BE2C (cell line): ENCODE measurements around the gene CLNK.

Experiments
- DNase-seq: peaks from one replicate; pipeline ENCODE4 v3.0.0-alpha.2; 2020
- H3K27me3 ChIP-seq: fragments of 250-450 bp; sonication (Bioruptor Pico); 2 replicates; pipeline ENCODE4 v1.5.1; 2020; ENCODE audit warnings: mild to moderate bottlenecking
- H3K36me3 ChIP-seq: fragments of 250-450 bp; sonication (Bioruptor Pico); 2 replicates; pipeline ENCODE4 v1.5.1; 2020; ENCODE audit warnings: mild to moderate bottlenecking
- H3K4me1 ChIP-seq: fragments of 250-450 bp; sonication (Bioruptor Pico); 2 replicates; pipeline ENCODE4 v1.5.1; 2020
- H3K4me3 ChIP-seq: 2 replicates; pipeline ENCODE4 v1.5.1; 2011; ENCODE audit warnings: low read depth, low read length
- H3K9me3 ChIP-seq: fragments of 250-450 bp; sonication (Bioruptor Pico); 2 replicates; pipeline ENCODE4 v1.5.1; 2020
- CTCF ChIP-seq: IDR thresholded peaks from 2 replicates; pipeline ENCODE4 v1.5.1; 2012; ENCODE audit warnings: mild to moderate bottlenecking, low read depth, low read length

CLNK gene

DNA sequence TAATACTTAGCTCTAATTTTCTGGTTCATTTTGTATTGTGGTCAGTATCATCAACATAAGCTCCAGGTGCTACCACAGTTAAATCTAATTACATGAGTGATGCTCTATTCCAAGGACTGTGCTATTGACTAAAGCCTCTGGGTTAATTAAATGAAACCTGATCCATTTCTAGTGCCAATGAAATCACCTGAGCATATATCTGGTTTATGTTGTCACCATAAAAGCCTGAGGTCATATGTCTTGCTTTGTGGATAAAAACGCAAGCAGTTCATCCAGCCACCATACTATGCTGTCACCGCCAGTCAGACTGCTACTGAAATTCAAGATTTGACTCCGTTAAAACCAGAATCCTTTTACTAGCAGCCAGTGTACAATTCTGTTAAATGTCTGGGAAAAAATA is 163.1 kb downstream of the CLNK start:
- DNase-seq: no peak
- Histone ChIP-seq H3K36me3 (no peaks in the 10 kb centered on the region), H3K9me3 (no peaks in the 10 kb centered on the region), H3K4me3 (no peak overlapping the region), H3K27me3 (no peaks in the 10 kb centered on the region), H3K4me1 (no peaks in the 10 kb centered on the region)
- TF ChIP-seq CTCF: no peak

GRCh38 chr4:10509733-10510132 is 174.8 kb downstream of the CLNK start:
- DNase-seq: no peak
- no peak overlapping the region for H3K4me3 ChIP-seq
- H3K9me3 ChIP-seq: no peaks in the 10 kb centered on the region; the same call in 1 of the 2 replicates
- no peaks in the 10 kb centered on the region for H3K27me3 ChIP-seq
- no peaks in the 10 kb centered on the region for H3K4me1 ChIP-seq
- no peak for TF ChIP-seq CTCF
- H3K36me3 ChIP-seq: no peaks in the 10 kb centered on the region

DNA sequence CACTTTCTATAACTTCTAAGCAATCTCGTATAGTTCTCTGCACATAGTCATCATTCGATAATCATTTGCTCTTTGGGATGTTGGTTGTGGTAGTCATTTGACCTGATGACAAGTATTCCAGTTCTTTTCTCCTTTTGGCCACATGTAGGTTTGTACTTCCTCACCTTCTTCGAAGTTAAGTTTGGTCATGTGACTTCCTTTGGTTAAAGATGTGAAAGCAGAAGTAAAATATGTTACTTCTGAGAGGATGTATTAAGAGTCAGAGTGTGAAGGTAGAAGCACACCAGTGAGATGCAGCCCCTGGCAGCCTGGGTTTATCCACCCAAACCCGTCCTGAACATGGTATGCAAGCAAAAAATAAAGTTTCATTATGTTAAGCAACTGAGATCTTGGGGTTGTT is 178.5 kb downstream of the CLNK start:
- Histone ChIP-seq H3K9me3 (no peaks in the 10 kb centered on the region; the same call in 1 of the 2 replicates), H3K4me3 (no peak overlapping the region), H3K36me3 (no peaks in the 10 kb centered on the region), H3K4me1 (no peaks in the 10 kb centered on the region), H3K27me3 (no peaks in the 10 kb centered on the region)
- no peak for DNase-seq
- TF ChIP-seq CTCF: no peak

DNA sequence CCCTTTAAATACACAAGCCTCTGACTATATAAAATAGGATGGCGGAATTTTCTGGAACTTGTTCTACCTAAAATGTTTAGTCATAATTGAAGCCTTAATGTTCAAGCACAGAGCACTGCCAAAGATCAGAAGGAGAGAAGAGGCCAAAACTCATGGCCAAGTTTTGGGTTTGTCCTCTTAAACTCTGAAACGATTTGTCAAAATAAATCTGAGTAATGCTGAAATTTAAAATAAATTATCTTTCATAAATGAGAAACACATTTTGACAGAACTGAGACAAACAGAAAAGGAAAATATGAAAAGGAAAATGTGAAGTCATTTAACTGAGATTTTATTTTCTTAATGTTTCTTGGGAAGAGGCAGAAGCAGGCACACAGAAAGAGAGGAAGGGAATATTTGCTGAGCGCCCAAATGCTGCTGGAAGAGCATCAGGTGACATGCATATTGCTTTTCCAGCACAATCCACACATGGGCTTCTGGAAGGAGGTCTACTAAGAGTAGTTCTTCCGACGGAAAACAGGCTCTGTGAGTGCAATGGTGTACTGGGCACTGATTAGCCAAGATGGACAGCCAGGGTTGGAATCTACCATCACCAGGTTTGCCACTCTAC is 179.9 kb downstream of the CLNK start:
- no peaks in the 10 kb centered on the region for H3K4me1 ChIP-seq
- H3K27me3 ChIP-seq: no peaks in the 10 kb centered on the region
- no peak for DNase-seq
- TF ChIP-seq CTCF: no peak
- no peaks in the 10 kb centered on the region for H3K36me3 ChIP-seq
- no peaks in the 10 kb centered on the region; the same call in 1 of the 2 replicates for H3K9me3 ChIP-seq
- no peak overlapping the region for H3K4me3 ChIP-seq

GRCh38 chr4:10502717-10503116 is 181.9 kb downstream of the CLNK start:
- no peak for DNase-seq
- TF ChIP-seq CTCF: no peak

GRCh38 chr4:10500776-10501175 is 183.8 kb downstream of the CLNK start:
- DNase-seq: no peak
- no peaks in the 10 kb centered on the region for H3K9me3 ChIP-seq
- H3K4me3 ChIP-seq: no peak overlapping the region
- TF ChIP-seq CTCF: no peak
- no peaks in the 10 kb centered on the region for H3K27me3 ChIP-seq
- no peaks in the 10 kb centered on the region for H3K4me1 ChIP-seq
- no peaks in the 10 kb centered on the region for H3K36me3 ChIP-seq

More at GRCh38 chr4:10502717-10503116, 181.9 kb downstream of the CLNK start:
- Histone ChIP-seq H3K36me3 (no peaks in the 10 kb centered on the region), H3K27me3 (no peaks in the 10 kb centered on the region), H3K4me1 (no peaks in the 10 kb centered on the region), H3K4me3 (no peak overlapping the region), H3K9me3 (no peaks in the 10 kb centered on the region; the same call in 1 of the 2 replicates)
